Endodermal cell (in vitro differentiated cells): Measurements from ENCODE around the gene FBXW4. TPM values are rescaled to one million over a fixed set of nuclear protein-coding genes. Genes with fewer than 3 reads are reported as not detected.
"Not testable (repeated sequence)": the region's sequence is repeated elsewhere in the genome, so short reads cannot be mapped to it uniquely, and the experiment has no call there.

Experiments used
- DNase-seq: peaks from one replicate; pipeline ENCODE4 v3.0.0-alpha.2; 2017
- H3K27ac ChIP-seq: 2 replicates; pipeline ENCODE4 v1.5.1; 2013; ENCODE audit warnings: mild to moderate bottlenecking, low read depth, low read length, moderate library complexity
- H3K27me3 ChIP-seq: 2 replicates; pipeline ENCODE4 v1.6.1; 2013; ENCODE audit warnings: mild to moderate bottlenecking, low read length, moderate library complexity; ENCODE audit not compliant: insufficient read depth, control insufficient read depth, poor library complexity, severe bottlenecking
- H3K36me3 ChIP-seq: 2 replicates; pipeline ENCODE4 v1.7.0; 2013; ENCODE audit warnings: mild to moderate bottlenecking, low read length, moderate library complexity; ENCODE audit not compliant: control insufficient read depth, insufficient read depth
- H3K4me1 ChIP-seq: one replicate; pipeline ENCODE4 v1.7.0; 2013; ENCODE audit warnings: low read length; ENCODE audit not compliant: control insufficient read depth, insufficient read depth
- H3K4me3 ChIP-seq: 2 replicates; pipeline ENCODE4 v1.5.1; 2013; ENCODE audit warnings: mild to moderate bottlenecking, low read length, moderate library complexity
- H3K9ac ChIP-seq: 2 replicates; pipeline ENCODE4 v1.6.1; 2013; ENCODE audit warnings: mild to moderate bottlenecking, low read length, moderate library complexity; ENCODE audit not compliant: poor library complexity, severe bottlenecking; ENCODE audit errors: extremely low read depth
- H3K9me3 ChIP-seq: 2 replicates; pipeline ENCODE4 v1.6.1; 2013; ENCODE audit warnings: mild to moderate bottlenecking, low read length, moderate library complexity; ENCODE audit not compliant: control insufficient read depth
- H3K27ac Mint-ChIP-seq: 2 replicates; pipeline ENCODE4 v1.8.0; 2020; ENCODE audit warnings: mixed read lengths
- H3K27me3 Mint-ChIP-seq: 2 replicates; pipeline ENCODE4 v1.8.0; 2021; ENCODE audit warnings: mild to moderate bottlenecking, mixed read lengths; ENCODE audit not compliant: insufficient read depth
- H3K36me3 Mint-ChIP-seq: 2 replicates; pipeline ENCODE4 v1.8.0; 2020; ENCODE audit warnings: low read depth, mixed read lengths
- H3K4me1 Mint-ChIP-seq: 2 replicates; pipeline ENCODE4 v1.8.0; 2020; ENCODE audit warnings: mixed read lengths
- H3K4me3 Mint-ChIP-seq: 2 replicates; pipeline ENCODE4 v1.8.0; 2020; ENCODE audit warnings: mild to moderate bottlenecking, moderate library complexity, mixed read lengths
- H3K9me3 Mint-ChIP-seq: 2 replicates; pipeline ENCODE4 v1.8.0; 2020; ENCODE audit warnings: mild to moderate bottlenecking, mixed read lengths
- CTCF ChIP-seq: fragments of 200-600 bp; sonication (generic); conservative IDR thresholded peaks from 2 replicates; pipeline ENCODE4 v1.5.0; 2021; ENCODE audit warnings: antibody characterized with exemption, mild to moderate bottlenecking
- WGBS, 2 experiments: methylation state at CpG; one replicate each; pipeline versions ENCODE4 v1.1.5 to v1.1.7; 2013; ENCODE audit warnings: missing lambda C conversion rate in 2 of 2, mixed read lengths in 1 of 2; ENCODE audit not compliant: insufficient coverage in 1 of 2, insufficient read length in 1 of 2; 5-methylcytosine and 5-hydroxymethylcytosine counted together
- total RNA-seq, 2 donors: library from RNA; stranded (reverse); fragmentation: NEBNext Ultra II Directional in 1 of 2; extraction: Animal tissue kit (Norgen Biotek cat#: 25700) in 1 of 2; gene quantifications; 2 replicates in 1 of 2; 3 replicates in 1 of 2; pipeline ENCODE4 v1.2.1, GENCODE V29; 2021

FBXW4 gene
- total RNA-seq, 2 donors from 2014 or later: 63.8 to 70.9 TPM

- H3K4me1 Mint-ChIP-seq: peaks cover 29% of the 10 kb centered on the region
- peaks cover 11% of the 10 kb centered on the region for H3K4me1 ChIP-seq
- no peaks in the 10 kb centered on the region for H3K9me3 Mint-ChIP-seq
- no peak for TF ChIP-seq CTCF
- H3K27me3 Mint-ChIP-seq: no peaks in the 10 kb centered on the region
- peak overlapping the region; percentile 86 for H3K27ac Mint-ChIP-seq
- peak; percentile 88 for DNase-seq
- no peak overlapping the region for H3K27ac ChIP-seq
- peaks cover 22% of the 10 kb centered on the region for H3K36me3 ChIP-seq
- H3K9ac ChIP-seq: no peak overlapping the region
- H3K27me3 ChIP-seq: no peaks in the 10 kb centered on the region
- H3K36me3 Mint-ChIP-seq: peaks cover 32% of the 10 kb centered on the region
- WGBS, 2 experiments: 0 to 36% methylated on average over 1 to 3 of the region's 3 CpGs
- no peaks in the 10 kb centered on the region for H3K9me3 ChIP-seq
- no peak overlapping the region for H3K4me3 ChIP-seq
- no peak overlapping the region for H3K4me3 Mint-ChIP-seq
Observed at GRCh38 chr10:101644002-101644401, 51.0 kb downstream of the FBXW4 start.

GRCh38 chr10:101643546-101643945, 51.4 kb downstream of the FBXW4 start:
- H3K36me3 Mint-ChIP-seq: peaks cover 29% of the 10 kb centered on the region
- 69 to 82% methylated on average over 2 of the region's 3 CpGs for WGBS, 2 experiments
- H3K4me3 ChIP-seq: no peak overlapping the region
- no peaks in the 10 kb centered on the region for H3K27me3 ChIP-seq
- no peak overlapping the region for H3K9ac ChIP-seq
- H3K4me3 Mint-ChIP-seq: no peak overlapping the region
- peaks cover 29% of the 10 kb centered on the region for H3K4me1 Mint-ChIP-seq
- peaks cover 22% of the 10 kb centered on the region for H3K36me3 ChIP-seq
- H3K4me1 ChIP-seq: peaks cover 11% of the 10 kb centered on the region
- no peak for TF ChIP-seq CTCF
- H3K9me3 Mint-ChIP-seq: no peaks in the 10 kb centered on the region
- peak; percentile 65 for DNase-seq
- H3K27ac Mint-ChIP-seq: peak overlapping the region; percentile 86
- no peak overlapping the region for H3K27ac ChIP-seq
- no peaks in the 10 kb centered on the region for H3K9me3 ChIP-seq
- no peaks in the 10 kb centered on the region for H3K27me3 Mint-ChIP-seq

GRCh38 chr10:101639141-101639900, 55.6 kb downstream of the FBXW4 start:
- Histone ChIP-seq H3K36me3 (peaks cover 33% of the 10 kb centered on the region), H3K4me1 (peaks cover 6% of the 10 kb centered on the region), H3K27ac (no peak overlapping the region), H3K9ac (no peak overlapping the region), H3K9me3 (peaks cover 23% of the 10 kb centered on the region), H3K4me3 (no peak overlapping the region), H3K27me3 (no peaks in the 10 kb centered on the region)
- Mint-ChIP-seq H3K4me3 (no peak overlapping the region), H3K4me1 (peaks cover 19% of the 10 kb centered on the region), H3K36me3 (peaks cover 45% of the 10 kb centered on the region), H3K9me3 (peaks cover 11% of the 10 kb centered on the region), H3K27ac (no peak overlapping the region), H3K27me3 (no peaks in the 10 kb centered on the region)
- WGBS, 2 experiments: 90 to 93% methylated on average over 2 of the region's 2 CpGs
- peak; percentile 14 for DNase-seq
- no peak for TF ChIP-seq CTCF

GRCh38 chr10:101633510-101633909, 61.5 kb downstream of the FBXW4 start:
- H3K4me3 ChIP-seq, H3K4me1 Mint-ChIP-seq, H3K27ac ChIP-seq, H3K4me3 Mint-ChIP-seq, DNase-seq, H3K27ac Mint-ChIP-seq, H3K9ac ChIP-seq, H3K27me3 ChIP-seq, H3K27me3 Mint-ChIP-seq: not testable (repeated sequence)
- WGBS, 2 experiments: 91% methylated on average over 1 of the region's 4 CpGs; no CpG with 5 or more reads in 1 of the 2 experiments
- Histone ChIP-seq H3K4me1 (peaks cover 11% of the 10 kb centered on the region), H3K9me3 (peaks cover 23% of the 10 kb centered on the region), H3K36me3 (peaks cover 31% of the 10 kb centered on the region)
- H3K36me3 Mint-ChIP-seq: peaks cover 48% of the 10 kb centered on the region
- peaks cover 11% of the 10 kb centered on the region for H3K9me3 Mint-ChIP-seq
